A673 (cell line): ENCODE measurements around the gene MORN5. TPM values are rescaled to one million over a fixed set of nuclear protein-coding genes. Genes with fewer than 3 reads are reported as not detected.
A peak's percentile ranks its signal among the peaks of the same experiment; 100 is the strongest.

Experiments used
- BruUV-seq: library from RNA; stranded (reverse); fragments of 400-500 nt; replicated peaks from 2 replicates; lab custom pipeline; 2021; lab: Mats Ljungman, UMichigan
- CTCF ChIA-PET: fragments of 300-600 bp; sonication (Branson Sonifier 250); formaldehyde crosslinking; loops from one replicate; lab custom pipeline; 2022; ENCODE audit warnings: antibody characterized with exemption; lab: Charles Lee
- POLR2A ChIA-PET: fragments of 300-600 bp; sonication (Branson Sonifier 250); formaldehyde crosslinking; loops from one replicate; lab custom pipeline; 2022; ENCODE audit warnings: antibody characterized with exemption; ENCODE audit not compliant: low non-redundant PET; lab: Charles Lee
- DNase-seq: peaks from one replicate; pipeline ENCODE4 v3.0.0-alpha.2; 2015; ENCODE audit warnings: low spot score
- H3K27ac ChIP-seq: fragments of 200-600 bp; sonication (generic); 2 replicates; pipeline ENCODE4 v1.5.1; 2016; ENCODE audit warnings: mixed run types, low read depth, mild to moderate bottlenecking, mixed read lengths, antibody characterized with exemption, low read length; ENCODE audit not compliant: poor library complexity, severe bottlenecking
- H3K27me3 ChIP-seq: fragments of 200-600 bp; sonication (generic); replicated peaks from 2 replicates; pipeline ENCODE4 v1.6.1; 2017; ENCODE audit warnings: mixed run types, low read depth, mild to moderate bottlenecking, mixed read lengths, antibody characterized with exemption, low read length; ENCODE audit not compliant: insufficient read depth, poor library complexity
- H3K36me3 ChIP-seq: fragments of 200-600 bp; sonication (generic); 2 replicates; pipeline ENCODE4 v1.6.1; 2016; ENCODE audit warnings: mixed run types, mild to moderate bottlenecking, mixed read lengths, antibody characterized with exemption, low read length; ENCODE audit not compliant: insufficient read depth, poor library complexity, severe bottlenecking
- H3K4me1 ChIP-seq: fragments of 200-600 bp; sonication (generic); 2 replicates; pipeline ENCODE4 v1.6.1; 2017; ENCODE audit warnings: mixed run types, mild to moderate bottlenecking, mixed read lengths, antibody characterized with exemption, low read length; ENCODE audit not compliant: insufficient read depth, poor library complexity, severe bottlenecking
- H3K4me3 ChIP-seq: fragments of 200-600 bp; sonication (generic); 2 replicates; pipeline ENCODE4 v1.5.1; 2016; ENCODE audit warnings: low read depth, mixed run types, mild to moderate bottlenecking, mixed read lengths, low read length; ENCODE audit not compliant: poor library complexity, severe bottlenecking
- H3K9me3 ChIP-seq: fragments of 200-600 bp; sonication (generic); 2 replicates; pipeline ENCODE4 v1.6.1; 2016; ENCODE audit warnings: mixed run types, low read depth, mild to moderate bottlenecking, mixed read lengths, antibody characterized with exemption, low read length; ENCODE audit not compliant: poor library complexity, severe bottlenecking
- EZH2 ChIP-seq: fragments of 200-600 bp; sonication (generic); IDR thresholded peaks from 2 replicates; pipeline ENCODE4 v1.6.1; 2017; ENCODE audit warnings: borderline replicate concordance, low read depth, mild to moderate bottlenecking, mixed read lengths, antibody characterized with exemption, low read length; ENCODE audit not compliant: poor library complexity, severe bottlenecking
- intact Hi-C: fragments of 100-400 bp; cut with micrococcal nuclease; formaldehyde crosslinking; loops from one replicate; pipeline ENCODE4 v1.10.0; 2022; ENCODE audit not compliant: unreplicated experiment
- total RNA-seq: library from RNA; stranded (reverse); gene quantifications from 2 replicates; pipeline ENCODE4 v1.2.3, GENCODE V29; 2021
- TF ChIP-seq, protein P1 (sequence below): fragments of 300-800, 200-600 bp; sonication (generic); conservative IDR thresholded peaks from 2 replicates; pipeline ENCODE4 v1.5.1; 2017; ENCODE audit warnings: low read depth, mild to moderate bottlenecking, antibody characterized with exemption, low read length, moderate library complexity, mixed read lengths

The MORN5 gene
- total RNA-seq, 1 experiment from 2014 or later: not detected

DNA sequence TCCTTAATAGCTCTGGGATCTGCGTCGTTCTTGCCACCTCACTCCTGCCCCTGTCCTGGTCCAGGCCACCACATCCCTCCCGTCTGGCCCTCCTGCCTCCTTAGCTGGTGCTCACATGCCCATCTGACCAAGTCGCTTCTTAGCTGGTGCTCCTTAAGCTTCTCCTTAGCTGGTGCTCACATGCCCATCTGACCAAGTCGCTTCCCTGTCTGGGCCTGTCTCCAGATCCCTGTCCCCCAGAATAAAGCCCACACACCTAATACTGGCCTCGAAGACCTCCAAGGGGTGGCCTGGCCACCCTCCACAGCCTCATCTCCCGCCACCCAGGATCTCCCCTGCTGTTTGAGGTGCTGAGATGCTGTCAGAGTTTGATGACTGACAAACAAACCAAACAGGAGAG is 35.2 kb upstream of the MORN5 start:
- H3K4me1 ChIP-seq: peaks cover 11% of the 10 kb centered on the region
- BruUV-seq: no TSS peak

DNA sequence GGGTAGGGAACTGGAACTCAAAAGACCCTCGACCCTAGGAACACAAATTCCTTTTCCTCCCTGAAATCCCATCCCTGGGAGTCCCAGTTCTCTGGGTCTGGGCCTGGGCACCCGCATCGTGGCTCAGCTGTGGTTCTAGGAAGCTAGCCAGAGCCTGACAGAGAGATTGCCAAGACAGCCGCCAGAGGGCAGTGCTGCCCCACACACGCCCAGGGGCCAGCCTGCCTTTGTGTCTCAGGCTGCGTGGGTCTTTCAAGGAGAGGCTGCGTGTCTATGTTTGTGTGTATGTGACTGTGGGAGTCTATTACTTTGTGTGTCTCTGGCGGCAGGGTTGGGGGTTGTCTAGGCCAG is 34.6 kb upstream of the MORN5 start:
- DNase-seq: peak; percentile 79
- Histone ChIP-seq H3K9me3 (no peaks in the 10 kb centered on the region), H3K27me3 (peaks cover 11% of the 10 kb centered on the region), H3K4me3 (no peak overlapping the region), H3K36me3 (no peaks in the 10 kb centered on the region), H3K4me1 (peaks cover 11% of the 10 kb centered on the region), H3K27ac (no peak overlapping the region)
- TF ChIP-seq EZH2: no peak
- TF ChIP-seq, protein P1, sequence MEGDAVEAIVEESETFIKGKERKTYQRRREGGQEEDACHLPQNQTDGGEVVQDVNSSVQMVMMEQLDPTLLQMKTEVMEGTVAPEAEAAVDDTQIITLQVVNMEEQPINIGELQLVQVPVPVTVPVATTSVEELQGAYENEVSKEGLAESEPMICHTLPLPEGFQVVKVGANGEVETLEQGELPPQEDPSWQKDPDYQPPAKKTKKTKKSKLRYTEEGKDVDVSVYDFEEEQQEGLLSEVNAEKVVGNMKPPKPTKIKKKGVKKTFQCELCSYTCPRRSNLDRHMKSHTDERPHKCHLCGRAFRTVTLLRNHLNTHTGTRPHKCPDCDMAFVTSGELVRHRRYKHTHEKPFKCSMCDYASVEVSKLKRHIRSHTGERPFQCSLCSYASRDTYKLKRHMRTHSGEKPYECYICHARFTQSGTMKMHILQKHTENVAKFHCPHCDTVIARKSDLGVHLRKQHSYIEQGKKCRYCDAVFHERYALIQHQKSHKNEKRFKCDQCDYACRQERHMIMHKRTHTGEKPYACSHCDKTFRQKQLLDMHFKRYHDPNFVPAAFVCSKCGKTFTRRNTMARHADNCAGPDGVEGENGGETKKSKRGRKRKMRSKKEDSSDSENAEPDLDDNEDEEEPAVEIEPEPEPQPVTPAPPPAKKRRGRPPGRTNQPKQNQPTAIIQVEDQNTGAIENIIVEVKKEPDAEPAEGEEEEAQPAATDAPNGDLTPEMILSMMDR: peak; percentile 92
- ChIA-PET POLR2A (no interaction called here), CTCF (interaction anchor here (0.8 to 5.2 kb wide), 6 partner anchors 26 to 579 kb away, joined by 3 to 53 read pairs (median 4); no protein-coding TSS in a partner anchor)
- BruUV-seq: no TSS peak
- intact Hi-C loops: loop anchor here (1.0 to 2.0 kb wide), 3 partner anchors 26 to 685 kb away; no protein-coding TSS in a partner anchor

More for the DNA sequence above, 35.2 kb upstream of the MORN5 start:
- H3K4me3 ChIP-seq: no peak overlapping the region
- POLR2A ChIA-PET: no interaction called here
- peaks cover 11% of the 10 kb centered on the region for H3K27me3 ChIP-seq
- no peaks in the 10 kb centered on the region for H3K36me3 ChIP-seq
- no peak for DNase-seq
- TF ChIP-seq EZH2: no peak
- TF ChIP-seq, protein P1: no peak
- intact Hi-C loops: loop anchor here (2.0 to 5.0 kb wide), 2 partner anchors 26 to 328 kb away; no protein-coding TSS in a partner anchor
- no peak overlapping the region for H3K27ac ChIP-seq
- no peaks in the 10 kb centered on the region for H3K9me3 ChIP-seq
- CTCF ChIA-PET: interaction anchor here (0.8 to 5.2 kb wide), 6 partner anchors 26 to 579 kb away, joined by 3 to 53 read pairs (median 4); no protein-coding TSS in a partner anchor

DNA sequence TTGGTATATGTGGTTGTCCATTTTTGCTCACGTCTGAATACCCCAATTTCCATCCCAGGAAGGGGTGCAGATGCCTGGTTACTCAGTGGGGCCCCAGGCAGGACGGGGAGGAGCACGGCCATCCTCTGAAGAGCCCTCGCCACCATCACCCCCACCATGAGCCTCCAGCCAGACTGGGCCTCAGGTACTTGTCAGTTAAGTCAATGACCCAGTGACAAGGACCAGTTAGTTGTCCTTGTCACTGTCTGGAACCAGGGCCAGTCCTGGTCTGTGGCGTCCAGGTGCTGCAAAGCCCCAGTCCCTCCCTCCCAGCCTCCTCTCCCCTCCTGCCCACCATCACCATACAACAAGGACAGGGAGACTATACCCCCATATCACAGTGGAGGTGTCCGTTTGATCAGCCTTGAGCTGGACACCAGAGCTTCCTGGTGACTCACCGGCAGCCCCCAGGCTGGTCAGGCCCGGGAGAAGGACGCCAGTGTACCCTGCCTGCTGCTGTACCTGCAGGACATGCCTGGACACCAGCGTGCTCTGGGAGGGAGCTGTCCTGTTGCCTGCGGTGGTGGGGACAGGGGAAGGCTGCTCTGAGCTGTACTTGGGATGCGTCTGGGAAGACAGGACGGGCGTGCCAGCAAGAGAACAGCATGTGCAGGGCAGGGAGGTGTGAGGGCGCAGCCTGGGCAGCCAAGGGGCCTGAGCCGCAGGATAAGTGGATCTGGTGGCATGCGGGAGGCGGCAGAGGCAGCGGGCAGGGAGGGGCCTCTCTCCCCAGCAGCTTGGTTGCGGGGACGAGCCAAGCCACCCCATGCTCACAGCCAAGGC is 34.0 kb upstream of the MORN5 start:
- no peak for TF ChIP-seq EZH2
- TF ChIP-seq, protein P1: no peak
- no peak for DNase-seq
- Histone ChIP-seq H3K4me1 (peaks cover 11% of the 10 kb centered on the region), H3K27ac (no peak overlapping the region), H3K27me3 (peaks cover 11% of the 10 kb centered on the region), H3K4me3 (peak overlapping the region; percentile 26), H3K9me3 (no peaks in the 10 kb centered on the region), H3K36me3 (no peaks in the 10 kb centered on the region)
- no TSS peak for BruUV-seq
- intact Hi-C loops: loop anchor here (1.0 to 2.0 kb wide), 3 partner anchors 27 to 685 kb away; no protein-coding TSS in a partner anchor
- ChIA-PET POLR2A (no interaction called here), CTCF (interaction anchor here (1.0 to 5.2 kb wide), 4 partner anchors 27 to 580 kb away, joined by 4 to 53 read pairs (median 23); no protein-coding TSS in a partner anchor)
